GM21423 (cell line): Measurements from ENCODE around the gene CAPN15.
A peak's percentile ranks its signal among the peaks of the same experiment; 100 is the strongest.
"Not testable (repeated sequence)": the region's sequence is repeated elsewhere in the genome, so short reads cannot be mapped to it uniquely, and the experiment has no call there.

Experiments
- ATAC-seq: cut with Tn5 transposase; IDR thresholded peaks from one replicate; pipeline ENCODE4 v1.9.1; 2021; ENCODE audit warnings: mild to moderate bottlenecking, moderate library complexity; ENCODE audit not compliant: unreplicated experiment

CAPN15 gene

DNA sequence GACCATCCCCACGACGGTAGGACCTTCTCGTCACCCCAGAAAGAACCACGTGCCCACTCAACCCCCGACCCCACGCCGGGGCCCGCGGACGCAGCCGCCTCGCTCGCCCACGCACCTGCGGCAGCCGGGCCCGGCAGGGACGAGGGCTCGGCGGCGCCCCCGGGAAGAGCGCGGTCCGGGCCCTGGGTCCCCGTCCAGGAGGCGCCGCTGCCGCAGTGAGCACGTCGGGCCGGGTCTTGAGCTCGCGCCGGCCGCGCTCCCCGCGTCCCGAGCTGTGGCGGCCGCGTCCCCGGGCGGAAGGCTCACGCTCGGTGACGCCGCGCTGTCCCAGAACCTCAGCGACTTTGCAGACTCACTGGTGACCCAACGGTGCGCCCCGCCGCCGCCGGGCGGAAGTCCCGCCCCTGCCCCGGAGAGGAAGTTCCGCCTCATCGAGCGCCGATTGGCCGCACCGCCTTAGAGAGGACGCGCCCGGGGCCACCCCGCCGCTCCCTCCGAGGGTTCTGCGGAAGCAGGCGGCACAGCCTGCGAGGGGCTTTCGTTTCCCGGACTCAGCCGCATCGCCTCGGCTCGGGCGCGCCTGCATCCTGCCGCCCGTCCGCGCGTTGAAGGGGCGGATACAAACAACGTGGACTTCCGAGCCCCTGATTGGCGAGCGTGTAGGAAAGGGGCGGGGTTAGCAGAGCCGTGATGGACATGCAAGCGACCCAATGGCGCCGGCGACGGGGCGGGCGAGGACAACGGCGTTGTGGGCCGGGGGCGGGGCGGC lies 61.6 kb downstream of the CAPN15 start:
- ATAC-seq: peak; percentile 67

GRCh38 chr16:589658-590187 lies 62.2 kb downstream of the CAPN15 start, which contains the start of gene RAB40C:
Gene RAB40C, plus strand, starts transcription at chr16:590066. Its CDS starts 226 bp downstream, at chr16:590292.
- ATAC-seq: peak; percentile 75

- ATAC-seq: no peak
These were observed 62.8 kb downstream of the CAPN15 start for GRCh38 chr16:590188-590814.

- ATAC-seq: no peak
These were observed 63.3 kb downstream of the CAPN15 start for GRCh38 chr16:590815-591200.

- no peak for ATAC-seq
These were observed 63.7 kb downstream of the CAPN15 start for GRCh38 chr16:591231-591630.

DNA sequence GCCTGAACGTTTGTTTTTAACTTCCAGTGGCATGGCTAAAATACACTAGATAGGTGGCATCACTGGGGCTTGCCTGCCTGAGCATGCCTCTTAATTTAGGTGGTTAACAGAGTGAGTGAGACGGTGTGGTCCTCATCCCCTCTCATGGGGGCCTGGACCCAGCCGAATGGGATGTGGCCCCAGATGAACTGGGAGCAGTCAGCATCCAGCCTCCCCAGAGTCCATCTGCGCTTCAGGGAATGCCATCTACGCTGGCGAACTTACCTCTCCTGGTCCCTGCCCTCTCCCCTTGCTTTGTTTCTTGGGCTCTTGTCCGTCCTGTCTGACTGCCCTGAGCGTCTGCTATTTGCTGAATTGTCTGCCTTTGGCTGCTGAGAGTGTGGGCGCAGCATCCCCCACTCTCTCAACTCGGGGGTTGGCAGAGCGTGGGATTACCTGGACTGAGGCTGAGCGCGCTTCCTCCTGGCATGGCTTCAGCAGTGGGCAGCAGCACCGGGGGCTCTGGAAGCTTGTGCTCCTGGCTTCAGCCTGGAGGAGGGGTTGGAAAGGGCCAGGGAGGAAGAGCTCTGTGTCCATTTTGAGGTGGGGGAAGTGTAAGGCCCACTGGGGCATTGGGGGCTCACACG lies 64.5 kb downstream of the CAPN15 start:
- no peak for ATAC-seq

DNA sequence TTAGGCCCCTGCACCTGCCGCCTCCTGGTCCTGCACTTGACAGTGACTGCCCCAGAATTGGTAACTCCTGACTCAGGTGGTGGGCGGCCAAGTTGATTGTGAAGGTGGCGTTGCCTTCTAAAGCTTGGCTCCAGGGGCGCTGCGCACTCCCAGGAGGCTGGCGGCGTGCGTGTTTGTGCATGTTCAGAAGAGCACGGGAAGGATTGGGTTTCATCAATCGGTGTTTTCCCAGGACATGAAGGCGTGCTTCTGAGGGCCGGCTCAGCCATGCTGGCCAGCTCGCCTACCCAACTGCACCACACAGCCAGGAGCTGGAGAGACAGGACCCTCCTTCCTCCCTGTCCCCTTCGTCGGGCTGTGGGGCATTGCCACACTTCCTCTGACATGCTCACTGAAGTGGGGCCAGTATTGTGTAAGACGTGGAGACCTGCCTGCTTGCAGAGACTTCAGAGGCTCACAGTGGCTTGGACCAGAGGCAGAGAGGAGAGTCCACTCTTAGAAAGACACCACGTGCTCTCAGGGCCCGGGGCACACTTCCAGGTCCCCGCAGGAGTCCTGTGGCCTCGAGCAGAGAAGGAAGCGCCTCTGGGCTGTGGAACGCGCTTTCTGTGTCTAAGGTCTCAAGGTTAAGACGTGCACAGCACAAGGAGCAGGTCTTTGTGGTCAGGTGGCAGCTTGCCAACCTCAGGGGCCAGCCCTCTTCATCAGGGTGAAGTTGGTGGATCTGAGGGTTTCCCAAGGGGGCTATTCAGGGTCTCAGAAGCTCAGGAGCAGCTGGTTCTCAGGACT lies 65.2 kb downstream of the CAPN15 start:
- ATAC-seq: no peak

- ATAC-seq: no peak
These were observed 65.9 kb downstream of the CAPN15 start for GRCh38 chr16:593406-593805.

- no peak for ATAC-seq
These were observed 66.3 kb downstream of the CAPN15 start for GRCh38 chr16:593807-594206.

DNA sequence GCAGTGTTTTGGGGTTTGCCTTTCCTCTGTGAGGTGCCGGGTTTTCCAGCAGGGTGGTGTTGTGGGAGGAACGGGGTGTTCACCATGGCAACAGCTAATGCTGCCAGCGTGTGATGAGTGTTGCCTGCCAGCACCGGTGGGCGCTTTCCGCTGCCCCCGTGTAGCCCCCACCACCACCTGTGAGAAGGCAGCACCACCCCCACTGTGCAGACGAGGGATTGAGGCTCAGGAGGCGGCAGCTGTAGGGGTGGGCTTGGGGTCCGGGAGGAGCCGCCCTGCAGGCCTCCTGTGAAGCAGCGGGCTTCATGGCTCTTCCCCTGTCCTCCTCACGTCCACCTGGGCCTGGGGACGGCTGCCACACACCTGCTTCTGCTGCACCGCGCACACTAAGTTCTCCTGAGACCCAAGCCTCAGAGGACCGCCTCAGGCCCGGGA lies 67.6 kb downstream of the CAPN15 start:
- no peak for ATAC-seq

DNA sequence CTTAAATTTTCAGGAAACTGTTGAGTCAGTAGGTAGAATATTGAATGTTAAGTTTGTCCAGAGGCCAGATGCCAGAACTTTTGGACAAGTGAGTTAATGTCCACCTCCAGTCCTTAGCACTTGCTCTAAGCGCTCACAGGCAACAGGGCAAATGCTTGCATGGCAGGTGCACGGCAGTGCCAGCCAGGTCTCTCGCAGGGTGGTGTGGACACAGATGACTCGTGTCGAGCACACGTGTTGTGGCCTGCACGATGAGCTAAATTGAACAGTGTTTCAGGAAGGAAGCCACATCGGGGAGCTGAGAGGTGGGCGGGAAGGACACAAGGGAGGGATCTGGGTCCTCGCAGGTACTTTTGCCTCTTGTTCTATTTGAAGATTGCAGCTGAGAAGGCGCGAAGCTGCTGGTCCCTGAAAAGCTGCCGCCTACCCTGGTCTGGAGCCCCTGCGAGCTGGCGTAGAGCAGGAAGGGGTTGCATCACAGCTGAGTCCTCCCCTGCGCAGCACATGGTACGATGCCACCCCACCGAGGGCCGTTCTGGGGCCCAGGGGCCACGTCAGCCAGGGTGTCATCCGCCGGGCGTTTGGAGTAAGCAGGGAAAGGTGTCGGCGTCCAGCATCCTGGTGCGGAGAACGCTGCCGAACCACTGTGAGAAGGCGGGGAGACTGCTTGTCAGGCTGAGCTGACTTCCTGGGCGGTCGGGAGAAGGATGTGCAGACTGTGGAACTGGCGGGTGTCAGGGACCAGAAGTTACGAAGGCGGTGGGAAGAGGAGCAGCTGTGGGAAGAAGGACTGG lies 68.6 kb downstream of the CAPN15 start:
- ATAC-seq: no peak

DNA sequence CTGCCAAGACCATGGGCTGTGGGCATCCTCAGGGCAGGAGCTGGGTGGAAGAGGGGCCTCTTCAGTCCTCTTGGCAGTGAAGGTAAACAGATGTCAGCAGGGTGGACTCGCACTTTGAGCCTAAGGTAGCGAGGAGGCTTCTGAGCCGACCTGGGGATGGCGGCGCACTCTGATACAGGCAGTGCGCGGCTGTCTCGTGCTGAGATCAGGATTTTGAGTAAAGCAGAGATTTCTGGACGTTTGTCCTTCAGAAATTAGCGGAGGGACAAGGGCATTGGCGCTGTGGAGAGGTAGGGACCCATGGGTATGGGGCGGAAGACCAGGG lies 69.2 kb downstream of the CAPN15 start:
- ATAC-seq: no peak

DNA sequence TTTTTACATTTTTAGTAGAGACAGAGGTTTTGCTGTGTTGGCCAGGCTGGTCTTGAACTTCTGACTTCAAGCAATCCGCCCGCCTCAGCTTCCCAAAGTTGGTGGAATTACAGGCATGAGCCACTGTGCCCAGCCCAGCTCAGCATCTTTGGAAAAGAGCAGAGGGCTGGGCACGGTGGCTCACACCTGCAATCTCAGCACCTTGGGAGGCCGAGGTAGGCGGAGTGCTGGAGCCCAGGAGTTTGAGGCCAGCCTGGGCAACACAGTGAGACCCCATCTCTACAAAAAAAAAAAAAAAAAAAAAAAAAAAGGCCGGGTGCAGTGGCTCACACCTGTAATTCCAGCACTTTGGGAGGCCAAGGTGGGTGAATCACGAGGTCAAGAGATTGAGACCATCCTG lies 70.1 kb downstream of the CAPN15 start:
- not testable (repeated sequence) for ATAC-seq

- ATAC-seq: no peak
These were observed 71.6 kb downstream of the CAPN15 start for GRCh38 chr16:598823-599739.

DNA sequence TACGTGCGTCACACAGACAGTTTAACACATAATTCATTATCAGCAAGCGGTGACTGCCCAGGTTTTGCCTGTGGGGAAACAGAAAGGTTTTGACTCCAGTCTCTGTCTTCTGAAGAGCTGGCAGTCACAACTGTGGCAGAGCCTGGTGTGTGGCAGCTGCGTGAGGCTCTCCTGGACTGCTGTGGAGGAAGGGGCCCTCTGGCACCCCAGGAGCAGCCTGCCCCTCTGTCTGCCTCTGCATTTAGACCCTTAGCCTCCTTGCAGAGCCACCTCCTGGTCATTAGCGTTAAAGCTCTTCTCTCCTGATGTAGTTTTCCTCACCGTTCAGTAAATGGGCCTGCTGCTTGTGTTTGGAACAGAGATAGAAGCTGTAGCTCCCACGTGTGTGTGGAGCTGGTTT lies 73.3 kb downstream of the CAPN15 start:
- no peak for ATAC-seq

- no peak for ATAC-seq
These were observed 76.4 kb downstream of the CAPN15 start for GRCh38 chr16:603933-604332.
